Measurements from ENCODE around the gene DAB1.

DNA sequence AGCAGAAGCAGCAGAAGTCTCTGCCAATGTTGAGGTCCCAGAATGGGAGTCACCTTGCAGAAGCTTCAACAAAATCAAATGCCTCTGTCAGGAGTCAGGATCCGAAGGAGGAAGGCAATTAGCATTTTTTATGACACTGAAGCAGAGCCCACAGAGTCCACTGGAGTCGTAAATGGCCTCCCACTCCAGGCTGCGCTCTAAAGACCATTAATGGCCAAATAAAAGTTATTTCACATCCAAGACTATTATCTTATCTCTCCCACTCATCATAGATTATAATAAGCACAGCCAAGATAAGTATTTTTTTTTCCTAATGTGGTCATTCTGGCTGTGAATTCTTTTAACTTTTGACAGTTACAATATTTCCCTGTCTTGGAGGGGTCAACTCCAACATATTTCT, 267.0 kb downstream of the DAB1 start:
- TF ChIP-seq, protein P1, sequence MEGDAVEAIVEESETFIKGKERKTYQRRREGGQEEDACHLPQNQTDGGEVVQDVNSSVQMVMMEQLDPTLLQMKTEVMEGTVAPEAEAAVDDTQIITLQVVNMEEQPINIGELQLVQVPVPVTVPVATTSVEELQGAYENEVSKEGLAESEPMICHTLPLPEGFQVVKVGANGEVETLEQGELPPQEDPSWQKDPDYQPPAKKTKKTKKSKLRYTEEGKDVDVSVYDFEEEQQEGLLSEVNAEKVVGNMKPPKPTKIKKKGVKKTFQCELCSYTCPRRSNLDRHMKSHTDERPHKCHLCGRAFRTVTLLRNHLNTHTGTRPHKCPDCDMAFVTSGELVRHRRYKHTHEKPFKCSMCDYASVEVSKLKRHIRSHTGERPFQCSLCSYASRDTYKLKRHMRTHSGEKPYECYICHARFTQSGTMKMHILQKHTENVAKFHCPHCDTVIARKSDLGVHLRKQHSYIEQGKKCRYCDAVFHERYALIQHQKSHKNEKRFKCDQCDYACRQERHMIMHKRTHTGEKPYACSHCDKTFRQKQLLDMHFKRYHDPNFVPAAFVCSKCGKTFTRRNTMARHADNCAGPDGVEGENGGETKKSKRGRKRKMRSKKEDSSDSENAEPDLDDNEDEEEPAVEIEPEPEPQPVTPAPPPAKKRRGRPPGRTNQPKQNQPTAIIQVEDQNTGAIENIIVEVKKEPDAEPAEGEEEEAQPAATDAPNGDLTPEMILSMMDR (IDR thresholded peaks at IDR 0.05; ENCODE audit: low read length): no peak
- no peak for TF ChIP-seq EZH2 (IDR thresholded peaks at IDR 0.05; ENCODE audit: borderline replicate concordance, low read length)

All from OCI-LY1 (cell line).